Activated B cell treated with CpG ODN at 0.5 μM for 24 hours (primary cell): Measurements from ENCODE around the gene ASB11. TPM values are rescaled to one million over a fixed set of nuclear protein-coding genes. Genes with fewer than 3 reads are reported as not detected.

Source experiments
- ATAC-seq: fragments of 200-7000 bp; cut with Tn5 transposase; one replicate; pipeline ENCODE4 v1.10.0; 2021; ENCODE audit warnings: low read depth, mild to moderate bottlenecking, moderate library complexity
- CTCF ChIA-PET: fragments of 350-600 bp; sonication (Branson Sonifier 250); formaldehyde crosslinking; loops from one replicate; lab custom pipeline; 2021; ENCODE audit warnings: antibody characterized with exemption; lab: Charles Lee
- POLR2A ChIA-PET: fragments of 350-600 bp; sonication (Branson Sonifier 250); formaldehyde crosslinking; loops from one replicate; lab custom pipeline; 2021; ENCODE audit warnings: antibody characterized with exemption; lab: Charles Lee
- DNase-seq: peaks from one replicate; pipeline ENCODE4 v3.0.0; 2022
- H3K27ac Mint-ChIP-seq: one replicate; pipeline ENCODE4 v1.8.0; 2020; ENCODE audit warnings: mixed read lengths
- H3K27me3 Mint-ChIP-seq: one replicate; pipeline ENCODE4 v1.8.0; 2021; ENCODE audit warnings: mixed read lengths
- H3K36me3 Mint-ChIP-seq: one replicate; pipeline ENCODE4 v1.8.0; 2021; ENCODE audit warnings: low read depth, mixed read lengths
- H3K4me1 Mint-ChIP-seq: one replicate; pipeline ENCODE4 v1.8.0; 2021; ENCODE audit warnings: mixed read lengths
- H3K4me3 Mint-ChIP-seq: one replicate; pipeline ENCODE4 v1.8.0; 2020; ENCODE audit warnings: mild to moderate bottlenecking, mixed read lengths
- H3K9me3 Mint-ChIP-seq: one replicate; pipeline ENCODE4 v1.8.0; 2020; ENCODE audit warnings: mixed read lengths
- intact Hi-C: fragments of 100-400 bp; cut with micrococcal nuclease; formaldehyde crosslinking; loops from one replicate; pipeline ENCODE4 v1.15.1; 2024
- total RNA-seq: library from RNA; stranded (reverse); gene quantifications from 2 replicates; pipeline ENCODE4 v1.2.3, GENCODE V29; 2022
- TF ChIP-seq, protein P1 (sequence below): fragments of 200-600 bp; IDR thresholded peaks from one replicate; pipeline ENCODE4 v1.8.0; 2022; ENCODE audit warnings: antibody characterized with exemption, mild to moderate bottlenecking

ASB11 gene
- total RNA-seq, 1 donor from 2014 or later: not detected

DNA sequence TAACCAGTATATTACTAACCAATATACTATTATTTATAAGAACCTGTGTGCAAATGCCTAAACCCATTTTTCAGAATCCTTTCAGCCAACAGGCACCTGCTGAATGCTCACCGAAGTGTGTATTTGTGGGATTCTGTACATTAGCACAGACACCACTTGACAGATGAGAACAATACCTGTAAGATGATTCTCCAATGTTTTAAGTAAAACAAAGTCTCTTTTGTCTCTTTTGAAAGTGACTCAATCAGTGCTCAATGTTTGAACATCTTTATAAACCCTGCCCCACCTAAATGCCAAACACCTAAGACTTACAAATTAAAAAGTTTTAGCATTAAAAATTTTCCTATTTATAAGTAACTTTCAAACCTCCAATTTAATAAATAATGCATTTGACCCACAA is 46.3 kb downstream of the ASB11 start:
- intact Hi-C loops: no loop called here

GRCh38 chrX:15254852-15255251 is 60.6 kb downstream of the ASB11 start:
- Mint-ChIP-seq H3K4me3 (no peak overlapping the region), H3K9me3 (no peaks in the 10 kb centered on the region), H3K27me3 (no peaks in the 10 kb centered on the region), H3K4me1 (no peaks in the 10 kb centered on the region), H3K36me3 (no peaks in the 10 kb centered on the region), H3K27ac (no peak overlapping the region)
- intact Hi-C loops: no loop called here
- no peak for ATAC-seq
- ChIA-PET CTCF (no interaction called here), POLR2A (no interaction called here)
- TF ChIP-seq, protein P1, sequence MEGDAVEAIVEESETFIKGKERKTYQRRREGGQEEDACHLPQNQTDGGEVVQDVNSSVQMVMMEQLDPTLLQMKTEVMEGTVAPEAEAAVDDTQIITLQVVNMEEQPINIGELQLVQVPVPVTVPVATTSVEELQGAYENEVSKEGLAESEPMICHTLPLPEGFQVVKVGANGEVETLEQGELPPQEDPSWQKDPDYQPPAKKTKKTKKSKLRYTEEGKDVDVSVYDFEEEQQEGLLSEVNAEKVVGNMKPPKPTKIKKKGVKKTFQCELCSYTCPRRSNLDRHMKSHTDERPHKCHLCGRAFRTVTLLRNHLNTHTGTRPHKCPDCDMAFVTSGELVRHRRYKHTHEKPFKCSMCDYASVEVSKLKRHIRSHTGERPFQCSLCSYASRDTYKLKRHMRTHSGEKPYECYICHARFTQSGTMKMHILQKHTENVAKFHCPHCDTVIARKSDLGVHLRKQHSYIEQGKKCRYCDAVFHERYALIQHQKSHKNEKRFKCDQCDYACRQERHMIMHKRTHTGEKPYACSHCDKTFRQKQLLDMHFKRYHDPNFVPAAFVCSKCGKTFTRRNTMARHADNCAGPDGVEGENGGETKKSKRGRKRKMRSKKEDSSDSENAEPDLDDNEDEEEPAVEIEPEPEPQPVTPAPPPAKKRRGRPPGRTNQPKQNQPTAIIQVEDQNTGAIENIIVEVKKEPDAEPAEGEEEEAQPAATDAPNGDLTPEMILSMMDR: no peak
- DNase-seq: no peak

More for the DNA sequence above, 46.3 kb downstream of the ASB11 start:
- ChIA-PET POLR2A (no interaction called here), CTCF (no interaction called here)
- Mint-ChIP-seq H3K27me3 (no peaks in the 10 kb centered on the region), H3K27ac (no peak overlapping the region), H3K9me3 (no peaks in the 10 kb centered on the region), H3K4me1 (no peaks in the 10 kb centered on the region), H3K36me3 (no peaks in the 10 kb centered on the region), H3K4me3 (no peak overlapping the region)
- TF ChIP-seq, protein P1: no peak
- DNase-seq (no peak), ATAC-seq (no peak)

DNA sequence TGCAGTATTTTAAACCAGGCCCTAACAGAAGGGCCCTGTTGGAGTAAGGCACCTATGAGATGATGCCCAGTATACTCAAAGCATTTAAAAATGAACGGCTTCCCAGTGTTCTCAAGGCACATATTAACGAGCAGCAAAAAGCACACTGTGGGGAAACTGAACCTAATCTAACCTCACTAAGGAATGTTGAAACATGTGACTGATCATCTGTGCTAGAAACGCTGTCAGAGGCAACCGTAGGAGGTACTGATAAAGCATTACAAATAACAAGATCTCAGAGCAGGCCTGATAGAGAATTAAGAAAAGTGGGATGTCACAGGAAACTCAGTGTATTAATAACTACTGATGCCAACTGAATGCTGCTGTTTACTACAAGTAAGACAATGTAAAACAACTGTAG is 69.5 kb downstream of the ASB11 start:
- no peak for ATAC-seq
- ChIA-PET CTCF (no interaction called here), POLR2A (no interaction called here)
- H3K9me3 Mint-ChIP-seq: no peaks in the 10 kb centered on the region
- H3K36me3 Mint-ChIP-seq: no peaks in the 10 kb centered on the region
- TF ChIP-seq, protein P1: no peak
- DNase-seq: no peak
- H3K27me3 Mint-ChIP-seq: no peaks in the 10 kb centered on the region
- no peaks in the 10 kb centered on the region for H3K4me1 Mint-ChIP-seq
- intact Hi-C loops: loop anchor here (10.0 kb wide), 1 partner anchor 1731 kb away; no protein-coding TSS in a partner anchor
- no peak overlapping the region for H3K4me3 Mint-ChIP-seq
- H3K27ac Mint-ChIP-seq: no peak overlapping the region

GRCh38 chrX:15244421-15244820 is 71.0 kb downstream of the ASB11 start:
- Mint-ChIP-seq H3K27ac (no peak overlapping the region), H3K9me3 (no peaks in the 10 kb centered on the region), H3K27me3 (no peaks in the 10 kb centered on the region), H3K4me3 (no peak overlapping the region), H3K36me3 (no peaks in the 10 kb centered on the region), H3K4me1 (no peaks in the 10 kb centered on the region)
- CTCF ChIA-PET: no interaction called here
- POLR2A ChIA-PET: no interaction called here
- intact Hi-C loops: loop anchor here (10.0 kb wide), 1 partner anchor 1730 kb away; no protein-coding TSS in a partner anchor
- no peak for DNase-seq
- TF ChIP-seq, protein P1: no peak
- ATAC-seq: no peak

- intact Hi-C loops: loop anchor here (1.0 to 10.0 kb wide), 5 partner anchors 100 to 1728 kb away; no protein-coding TSS in a partner anchor
- ChIA-PET CTCF (interaction anchor here (0.7 to 1.5 kb wide), 9 partner anchors 9 to 1228 kb away, joined by 3 to 13 read pairs (median 3); no protein-coding TSS in a partner anchor), POLR2A (no interaction called here)
- DNase-seq (no peak), ATAC-seq (no peak)
- H3K27ac Mint-ChIP-seq: no peak overlapping the region
- H3K27me3 Mint-ChIP-seq: no peaks in the 10 kb centered on the region
- TF ChIP-seq, protein P1: no peak
- H3K4me1 Mint-ChIP-seq: no peaks in the 10 kb centered on the region
- no peak overlapping the region for H3K4me3 Mint-ChIP-seq
- no peaks in the 10 kb centered on the region for H3K9me3 Mint-ChIP-seq
- H3K36me3 Mint-ChIP-seq: no peaks in the 10 kb centered on the region
These were observed 72.4 kb downstream of the ASB11 start for GRCh38 chrX:15242899-15243555.
